Fibroblast of gingiva (primary cell): ENCODE results near the gene FKBP2.

ENCODE experiments used
- DNase-seq: peaks from one replicate; pipeline ENCODE4 v3.0.0-alpha.2; 2011; ENCODE audit warnings: low read depth

The FKBP2 gene

DNA sequence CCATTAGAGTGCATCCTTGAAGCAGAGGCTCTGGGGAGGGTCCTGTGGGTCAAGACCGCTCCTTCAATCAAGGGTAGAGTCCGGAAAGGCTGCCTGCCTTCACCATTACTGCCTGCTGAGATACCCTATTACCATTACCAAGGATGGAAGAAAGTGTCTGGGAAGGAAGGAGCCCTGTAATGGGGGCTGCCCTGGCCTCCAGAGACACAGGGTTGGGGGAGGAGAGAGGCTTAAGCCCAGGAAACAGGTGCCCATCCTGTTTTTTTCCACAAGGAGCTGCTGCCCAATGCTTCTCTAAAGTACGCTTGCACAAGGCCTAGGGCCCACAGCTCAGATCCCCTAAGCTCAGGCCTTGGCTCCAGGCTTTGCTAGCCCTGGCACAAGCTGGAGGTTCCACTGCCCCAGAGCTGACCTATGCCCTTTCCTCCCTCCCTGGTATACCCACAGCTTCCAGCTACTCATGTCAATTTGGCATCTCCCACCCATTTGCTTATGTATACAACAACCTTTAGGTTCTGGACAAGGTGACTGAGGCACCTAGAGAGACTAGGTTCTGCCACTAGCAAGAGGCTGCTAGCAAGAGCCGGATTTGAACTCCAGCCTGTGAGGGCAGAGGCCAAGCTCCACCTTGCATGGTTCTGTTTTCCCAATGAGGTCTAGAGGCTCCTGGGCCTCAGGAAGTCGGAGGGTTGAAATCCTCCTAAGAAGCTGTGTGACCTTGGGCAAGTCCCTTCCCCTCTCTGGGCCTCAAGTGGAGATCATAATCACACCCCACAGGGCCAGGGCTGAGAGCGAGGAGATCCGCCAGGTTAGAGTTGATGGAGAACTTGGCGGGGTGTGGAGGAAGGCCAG lies 8.9 kb downstream of the FKBP2 start:
- no peak for DNase-seq

DNA sequence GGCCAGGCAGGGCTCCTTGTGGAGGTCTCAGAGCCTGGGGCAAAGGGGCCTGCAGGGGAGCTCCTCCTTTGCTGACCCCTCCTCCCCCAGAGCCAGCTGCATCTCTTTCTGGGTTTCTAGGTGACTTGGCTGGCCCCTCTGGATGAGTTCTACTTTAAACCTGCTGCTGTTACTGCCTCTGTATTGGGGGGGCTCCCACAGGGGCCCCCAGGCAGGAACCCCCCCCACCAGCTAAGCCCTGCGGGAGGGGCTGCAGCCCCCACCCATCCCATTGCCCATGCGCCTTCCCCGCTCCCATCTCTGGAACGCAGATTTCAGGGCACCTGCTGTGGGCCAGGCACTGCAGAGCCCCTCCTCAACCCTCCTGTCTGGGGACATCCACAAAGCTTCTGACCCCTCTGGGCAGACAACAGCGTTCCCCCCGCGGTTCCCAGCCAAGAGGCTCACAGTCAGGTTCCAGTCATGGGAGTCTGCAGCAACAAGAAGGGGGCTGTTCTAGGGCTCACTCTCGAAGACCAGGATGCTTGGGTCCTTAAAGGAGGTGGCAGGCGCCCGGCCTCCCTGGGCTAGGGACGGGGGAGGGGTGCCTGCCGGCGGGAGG lies 9.6 kb downstream of the FKBP2 start:
- DNase-seq: no peak

DNA sequence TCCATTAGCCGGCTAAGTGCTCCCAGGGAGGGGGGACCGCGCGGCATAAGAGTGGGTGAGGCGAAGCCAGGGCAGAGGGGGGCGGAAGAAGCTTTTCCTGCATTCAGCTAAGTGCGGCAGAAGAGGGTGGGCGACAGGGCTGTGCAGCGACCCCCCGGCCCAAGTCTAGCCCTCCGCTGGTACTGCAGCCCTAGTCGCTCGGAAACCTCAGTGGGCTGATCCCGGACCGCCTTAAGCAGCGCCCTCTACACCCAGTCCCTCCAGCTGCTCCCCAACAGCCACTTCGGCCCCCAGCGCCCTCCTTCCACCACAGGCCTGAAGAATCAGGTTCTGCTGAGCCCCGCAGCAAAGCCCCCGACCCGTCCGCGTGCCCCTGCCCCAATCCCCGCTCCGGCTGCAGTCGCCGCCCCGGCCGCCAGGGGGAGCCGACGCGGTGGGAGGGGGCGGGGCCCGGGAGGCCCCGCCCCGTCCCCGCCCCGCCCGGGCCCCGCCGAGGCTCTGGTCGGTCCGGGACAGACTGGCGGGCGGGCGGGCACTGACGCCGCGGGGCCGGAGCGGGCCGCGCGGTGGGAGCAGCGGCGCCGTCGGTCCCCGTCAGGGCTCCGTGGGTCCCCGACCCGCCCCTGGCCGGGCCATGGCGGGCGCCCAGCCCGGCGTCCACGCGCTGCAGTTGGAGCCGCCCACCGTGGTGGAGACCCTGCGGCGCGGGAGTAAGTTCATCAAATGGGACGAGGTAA lies 10.3 kb downstream of the FKBP2 start, which contains the start of gene PLCB3:
Gene PLCB3, plus strand, starts transcription at position 515 of the 737 bp plus-strand sequence. Its CDS starts 120 bp downstream, at position 635.
- DNase-seq: peak; percentile 27

DNA sequence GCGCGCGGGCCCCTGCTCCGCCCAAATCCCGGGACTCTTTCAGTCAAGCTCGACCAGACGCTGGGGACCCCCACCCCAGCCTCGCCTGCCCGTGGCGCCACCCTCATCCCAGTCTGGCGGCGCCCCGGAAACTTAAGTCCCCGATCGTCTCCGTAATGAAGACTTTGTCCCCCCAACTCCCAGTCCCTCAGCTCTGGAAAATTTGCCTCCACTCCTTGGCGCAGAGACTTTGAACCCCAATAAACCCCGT lies 10.8 kb downstream of the FKBP2 start:
- no peak for DNase-seq

DNA sequence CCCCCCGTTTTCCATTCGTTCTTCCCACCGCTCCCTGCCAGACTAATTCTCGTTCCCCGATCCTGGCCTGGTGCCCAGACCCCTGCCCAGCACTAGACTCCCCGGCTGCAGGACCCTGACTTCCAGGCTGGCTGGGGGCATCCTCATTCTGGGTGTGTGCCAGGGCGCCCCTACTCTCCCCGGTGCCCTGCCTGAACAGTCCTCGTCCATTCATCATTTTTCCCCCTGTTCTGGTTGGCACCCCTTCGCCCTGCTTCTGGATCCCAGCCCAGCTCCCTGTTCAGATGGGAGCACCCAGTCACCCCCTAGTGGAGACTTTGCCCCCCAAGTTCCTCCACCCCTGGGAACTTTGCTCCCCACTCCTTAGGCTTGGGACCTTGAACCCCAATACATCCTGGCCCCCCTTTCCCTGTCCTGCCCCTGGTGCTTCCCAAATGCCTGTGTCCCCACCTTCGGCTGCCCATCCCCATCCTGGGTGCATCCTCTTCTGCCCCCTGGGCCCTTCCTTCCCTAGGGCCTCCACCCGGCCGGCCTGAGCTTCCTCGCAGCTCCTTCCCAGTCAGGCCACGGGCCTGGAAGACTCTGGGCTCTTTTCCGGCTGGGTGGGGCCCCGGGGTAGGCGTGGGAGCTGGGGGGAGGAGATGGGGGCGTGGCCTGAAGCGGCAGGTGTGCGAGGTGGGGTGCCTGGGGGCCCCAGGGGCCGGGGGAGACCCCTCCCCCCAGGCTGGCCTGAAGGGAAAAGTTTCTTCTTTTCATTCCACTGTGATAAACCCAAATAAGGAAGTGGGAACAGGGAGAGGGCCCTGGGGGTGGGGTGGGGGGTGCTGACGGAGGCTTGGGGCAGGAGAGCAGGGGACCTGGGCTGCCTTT lies 11.3 kb downstream of the FKBP2 start:
- peak; percentile 27 for DNase-seq

DNA sequence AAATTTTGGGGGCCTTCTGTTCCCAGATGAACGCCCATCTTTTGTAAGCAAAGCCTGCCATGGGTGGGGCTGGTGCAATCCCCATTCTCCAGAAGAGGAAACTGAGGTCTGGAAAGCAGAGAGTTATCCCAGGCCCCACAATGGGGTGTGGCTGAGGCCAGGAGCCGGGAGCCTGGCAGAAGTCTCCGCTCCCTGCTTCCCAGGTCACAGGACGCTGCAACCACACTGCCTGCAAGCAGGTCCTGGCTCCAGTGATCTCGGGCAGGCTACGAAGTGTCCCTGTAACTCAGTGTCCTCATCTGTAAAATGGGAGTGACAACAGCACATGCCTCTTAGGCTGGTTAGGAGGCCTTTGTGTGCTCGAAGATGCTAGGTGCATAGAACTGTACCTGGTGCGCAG lies 12.1 kb downstream of the FKBP2 start:
- DNase-seq: no peak

DNA sequence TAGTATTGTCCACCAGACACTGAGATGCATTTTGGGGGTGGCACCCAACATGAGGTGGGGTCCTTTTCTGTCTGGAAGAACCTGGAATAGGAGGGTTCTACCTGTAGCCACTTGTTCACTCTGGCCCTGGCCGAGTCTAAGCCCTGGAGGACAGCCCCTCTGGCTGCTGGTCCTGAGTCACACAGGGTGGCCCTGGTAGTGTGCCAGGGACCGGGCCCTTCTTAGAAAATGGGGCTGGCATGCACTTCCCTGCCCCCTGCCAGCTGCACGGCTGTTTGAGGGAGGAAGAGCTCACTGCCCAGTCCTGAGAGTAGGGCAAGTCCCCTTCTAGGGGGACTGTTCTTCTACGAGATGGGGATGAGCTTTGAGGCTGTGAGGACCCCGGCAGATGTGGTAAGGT lies 12.6 kb downstream of the FKBP2 start:
- no peak for DNase-seq

DNA sequence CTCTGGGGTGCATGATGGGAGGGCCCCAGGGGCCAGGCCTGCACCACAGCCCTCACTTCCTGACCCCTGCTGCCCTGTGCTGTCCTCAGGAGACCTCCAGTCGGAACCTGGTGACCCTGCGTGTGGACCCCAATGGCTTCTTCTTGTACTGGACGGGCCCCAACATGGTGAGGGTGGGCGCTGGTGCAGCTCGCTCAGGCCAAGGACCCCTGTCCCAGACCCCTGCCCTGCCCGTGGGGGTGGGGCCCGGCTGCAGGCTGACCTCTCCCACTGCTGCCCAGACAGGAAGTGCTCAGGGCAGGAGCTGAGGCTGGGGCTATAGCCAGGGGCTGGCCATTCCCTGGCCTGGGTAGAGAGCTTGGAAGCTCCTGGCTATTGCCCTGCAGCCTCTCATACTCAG lies 13.4 kb downstream of the FKBP2 start:
- no peak for DNase-seq

DNA sequence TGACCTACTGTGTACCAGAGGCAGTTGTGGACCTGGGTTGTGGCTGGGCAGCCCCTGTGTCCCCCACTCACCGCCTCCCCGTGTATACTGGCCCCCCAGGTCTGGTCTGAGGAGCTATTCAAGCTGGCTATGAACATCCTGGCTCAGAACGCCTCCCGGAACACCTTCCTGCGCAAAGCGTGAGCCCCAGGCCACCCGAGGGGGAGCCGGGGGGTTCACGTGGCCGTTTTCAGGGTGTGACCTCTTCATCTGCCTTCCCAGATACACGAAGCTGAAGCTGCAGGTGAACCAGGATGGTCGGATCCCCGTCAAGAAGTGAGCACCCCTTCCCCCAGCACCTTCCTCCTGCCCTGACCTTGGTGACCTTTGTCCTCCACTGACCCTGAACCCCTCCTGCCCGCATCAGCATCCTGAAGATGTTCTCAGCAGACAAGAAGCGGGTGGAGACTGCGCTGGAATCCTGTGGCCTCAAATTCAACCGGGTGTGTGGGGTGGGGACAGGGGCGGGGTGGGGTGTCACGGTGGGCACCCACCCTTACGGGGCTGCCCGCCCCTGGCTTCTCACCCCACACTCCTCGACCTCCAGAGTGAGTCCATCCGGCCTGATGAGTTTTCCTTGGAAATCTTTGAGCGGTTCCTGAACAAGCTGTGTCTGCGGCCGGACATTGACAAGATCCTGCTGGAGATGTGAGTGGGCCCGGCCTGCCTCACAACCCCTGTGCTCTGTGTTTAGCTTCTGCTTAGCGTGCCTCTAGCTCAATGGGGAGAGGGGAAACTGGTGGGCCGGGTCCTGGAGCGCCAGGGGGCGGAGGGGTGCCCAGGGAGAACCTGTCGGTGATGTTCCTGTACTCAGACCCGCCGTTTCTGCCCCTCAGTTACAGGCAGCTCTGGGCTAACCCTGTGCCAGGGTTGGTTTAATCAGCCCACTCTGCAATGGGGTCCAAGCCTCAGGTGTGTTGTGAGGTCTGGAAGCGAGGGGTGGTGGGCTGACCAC lies 14.5 kb downstream of the FKBP2 start:
- DNase-seq: no peak

DNA sequence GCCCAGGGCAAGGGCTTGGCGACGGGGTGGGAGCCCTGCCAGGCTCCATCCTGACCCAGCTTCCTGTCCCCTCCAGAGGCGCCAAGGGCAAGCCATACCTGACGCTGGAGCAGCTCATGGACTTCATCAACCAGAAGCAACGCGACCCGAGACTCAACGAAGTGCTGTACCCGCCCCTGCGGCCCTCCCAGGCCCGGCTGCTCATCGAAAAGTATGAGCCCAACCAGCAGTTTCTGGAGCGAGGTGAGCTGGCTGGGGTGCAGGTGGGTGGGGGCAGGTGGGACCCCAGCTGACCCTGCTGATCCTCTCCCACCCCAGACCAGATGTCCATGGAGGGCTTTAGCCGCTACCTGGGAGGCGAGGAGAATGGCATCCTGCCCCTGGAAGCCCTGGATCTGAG lies 15.4 kb downstream of the FKBP2 start:
- no peak for DNase-seq

DNA sequence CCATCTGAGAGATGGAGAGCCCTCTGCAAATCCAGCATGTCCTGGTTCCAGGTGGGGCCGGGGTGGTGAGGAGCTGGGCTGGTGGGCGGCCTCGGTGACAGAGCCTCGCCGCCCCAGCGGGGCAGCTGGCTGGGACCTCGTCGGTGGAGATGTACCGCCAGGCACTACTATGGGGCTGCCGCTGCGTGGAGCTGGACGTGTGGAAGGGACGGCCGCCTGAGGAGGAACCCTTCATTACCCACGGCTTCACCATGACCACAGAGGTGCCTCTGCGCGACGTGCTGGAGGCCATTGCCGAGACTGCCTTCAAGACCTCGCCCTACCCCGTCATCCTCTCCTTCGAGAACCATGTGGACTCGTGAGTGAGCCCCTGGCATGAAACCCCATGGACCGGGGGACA lies 17.5 kb downstream of the FKBP2 start:
- DNase-seq: no peak

DNA sequence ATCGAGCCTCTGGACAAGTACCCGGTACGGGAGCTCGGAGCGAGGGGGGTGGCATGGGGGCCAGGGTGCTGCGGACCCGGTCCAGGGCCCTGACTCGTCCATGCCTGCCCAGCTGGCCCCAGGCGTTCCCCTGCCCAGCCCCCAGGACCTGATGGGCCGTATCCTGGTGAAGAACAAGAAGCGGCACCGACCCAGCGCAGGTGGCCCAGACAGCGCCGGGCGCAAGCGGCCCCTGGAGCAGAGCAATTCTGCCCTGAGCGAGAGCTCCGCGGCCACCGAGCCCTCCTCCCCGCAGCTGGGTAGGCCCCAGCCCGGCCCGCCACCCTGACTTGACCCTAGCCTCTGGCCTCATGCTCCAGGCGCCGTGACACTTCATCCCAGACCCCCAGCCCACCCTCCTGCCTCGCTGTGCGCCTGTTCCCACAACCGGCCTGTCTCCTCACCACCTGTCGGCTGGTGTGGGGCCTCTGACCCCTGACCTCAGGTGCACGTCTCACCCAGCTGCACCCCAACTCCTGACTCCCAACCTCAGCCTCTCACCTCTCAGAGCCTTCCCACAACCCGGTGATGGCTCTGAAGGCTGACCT lies 18.1 kb downstream of the FKBP2 start:
- DNase-seq: no peak

DNA sequence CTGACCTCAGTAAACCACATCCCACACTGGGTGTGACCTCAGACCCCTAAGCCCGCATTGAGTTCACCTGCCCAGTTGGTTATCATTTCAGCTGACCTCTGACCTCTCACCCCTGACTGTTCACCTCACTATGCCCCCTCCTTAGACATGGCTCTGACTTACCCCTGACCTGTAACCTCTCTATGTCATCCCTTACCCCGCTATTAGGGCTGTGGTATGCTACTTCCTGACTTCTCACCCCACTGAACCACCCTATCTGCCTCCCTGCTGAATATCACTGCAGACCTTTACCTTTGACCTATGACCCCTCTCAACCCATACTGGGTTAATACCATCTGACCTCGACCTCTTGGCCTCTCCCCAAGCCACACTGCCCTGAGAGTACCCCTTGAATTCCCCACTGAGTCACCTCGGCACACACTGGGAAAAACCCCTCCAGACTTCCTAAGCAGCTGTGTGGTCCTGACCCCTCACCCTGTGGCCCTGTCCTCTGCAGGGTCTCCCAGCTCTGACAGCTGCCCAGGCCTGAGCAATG lies 18.7 kb downstream of the FKBP2 start:
- DNase-seq: no peak

DNA sequence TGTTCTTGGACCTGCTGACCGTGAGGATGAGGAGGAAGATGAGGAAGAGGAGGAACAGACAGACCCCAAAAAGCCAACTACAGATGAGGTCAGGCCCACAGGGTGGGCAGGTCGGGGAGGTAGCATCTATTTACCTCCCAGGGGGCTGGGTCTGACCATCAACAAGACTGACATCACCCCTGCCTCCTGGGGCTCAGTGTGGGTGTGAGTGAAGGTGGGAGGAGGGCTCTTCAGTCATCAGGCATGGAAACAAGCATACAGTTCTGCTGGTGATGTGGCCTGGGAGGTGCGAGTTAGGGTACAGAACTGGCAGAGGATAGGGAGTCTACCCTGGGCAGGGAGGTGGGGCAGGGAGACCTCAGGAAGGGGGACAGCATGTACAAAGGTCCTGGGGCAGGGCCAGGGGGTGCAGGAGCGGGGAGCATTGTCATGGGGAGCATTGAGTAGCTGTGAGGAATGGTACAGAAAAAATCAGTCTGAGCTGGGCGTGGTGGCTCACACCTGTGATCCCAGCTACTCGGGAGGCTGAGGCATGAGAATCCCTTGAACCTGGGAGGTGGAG lies 19.3 kb downstream of the FKBP2 start:
- DNase-seq: no peak

DNA sequence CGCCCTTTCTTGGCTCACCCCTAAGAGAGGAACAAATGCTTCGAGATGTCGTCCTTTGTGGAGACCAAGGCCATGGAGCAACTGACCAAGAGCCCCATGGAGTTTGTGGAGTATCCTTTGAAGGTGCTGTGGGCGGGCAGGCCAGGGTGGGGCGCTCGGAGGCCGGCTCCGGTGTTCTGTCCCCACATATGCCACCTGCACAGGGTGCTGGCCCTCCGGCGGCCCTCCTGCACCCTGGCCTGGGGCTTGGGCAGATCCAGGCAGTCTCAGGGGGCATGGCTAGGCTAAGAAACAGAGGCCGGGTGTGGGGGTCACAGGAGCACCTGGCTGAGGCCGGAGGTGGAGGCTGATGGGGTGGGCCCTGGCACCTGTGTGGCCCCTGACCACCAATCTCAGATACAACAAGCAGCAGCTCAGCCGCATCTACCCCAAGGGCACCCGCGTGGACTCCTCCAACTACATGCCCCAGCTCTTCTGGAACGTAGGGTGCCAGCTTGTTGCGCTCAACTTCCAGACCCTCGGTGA lies 20.7 kb downstream of the FKBP2 start:
- no peak for DNase-seq

DNA sequence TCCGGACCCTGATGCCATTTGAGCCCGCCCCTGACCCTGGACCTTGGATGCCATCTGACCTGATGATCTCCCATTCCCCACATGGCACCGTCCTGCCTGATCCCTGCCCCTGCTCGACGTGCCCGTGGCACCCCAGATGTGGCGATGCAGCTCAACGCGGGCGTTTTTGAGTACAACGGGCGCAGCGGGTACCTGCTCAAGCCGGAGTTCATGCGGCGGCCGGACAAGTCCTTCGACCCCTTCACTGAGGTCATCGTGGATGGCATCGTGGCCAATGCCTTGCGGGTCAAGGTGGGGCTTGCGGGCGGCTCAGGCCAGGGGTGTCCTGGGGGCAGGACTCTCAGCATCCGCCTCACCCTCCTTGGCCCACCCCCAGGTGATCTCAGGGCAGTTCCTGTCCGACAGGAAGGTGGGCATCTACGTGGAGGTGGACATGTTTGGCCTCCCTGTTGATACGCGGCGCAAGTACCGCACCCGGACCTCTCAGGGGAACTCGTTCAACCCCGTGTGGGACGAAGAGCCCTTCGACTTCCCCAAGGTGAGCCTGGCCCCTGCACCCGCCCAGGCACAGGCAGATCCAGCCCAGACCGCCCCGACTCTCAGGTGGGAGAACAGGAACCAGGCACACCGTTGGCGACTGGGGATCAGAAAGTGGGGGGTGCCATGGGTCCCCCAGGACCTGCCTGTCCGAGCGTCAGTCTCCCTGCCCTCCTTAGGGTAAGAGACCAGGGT lies 21.5 kb downstream of the FKBP2 start:
- DNase-seq: no peak

DNA sequence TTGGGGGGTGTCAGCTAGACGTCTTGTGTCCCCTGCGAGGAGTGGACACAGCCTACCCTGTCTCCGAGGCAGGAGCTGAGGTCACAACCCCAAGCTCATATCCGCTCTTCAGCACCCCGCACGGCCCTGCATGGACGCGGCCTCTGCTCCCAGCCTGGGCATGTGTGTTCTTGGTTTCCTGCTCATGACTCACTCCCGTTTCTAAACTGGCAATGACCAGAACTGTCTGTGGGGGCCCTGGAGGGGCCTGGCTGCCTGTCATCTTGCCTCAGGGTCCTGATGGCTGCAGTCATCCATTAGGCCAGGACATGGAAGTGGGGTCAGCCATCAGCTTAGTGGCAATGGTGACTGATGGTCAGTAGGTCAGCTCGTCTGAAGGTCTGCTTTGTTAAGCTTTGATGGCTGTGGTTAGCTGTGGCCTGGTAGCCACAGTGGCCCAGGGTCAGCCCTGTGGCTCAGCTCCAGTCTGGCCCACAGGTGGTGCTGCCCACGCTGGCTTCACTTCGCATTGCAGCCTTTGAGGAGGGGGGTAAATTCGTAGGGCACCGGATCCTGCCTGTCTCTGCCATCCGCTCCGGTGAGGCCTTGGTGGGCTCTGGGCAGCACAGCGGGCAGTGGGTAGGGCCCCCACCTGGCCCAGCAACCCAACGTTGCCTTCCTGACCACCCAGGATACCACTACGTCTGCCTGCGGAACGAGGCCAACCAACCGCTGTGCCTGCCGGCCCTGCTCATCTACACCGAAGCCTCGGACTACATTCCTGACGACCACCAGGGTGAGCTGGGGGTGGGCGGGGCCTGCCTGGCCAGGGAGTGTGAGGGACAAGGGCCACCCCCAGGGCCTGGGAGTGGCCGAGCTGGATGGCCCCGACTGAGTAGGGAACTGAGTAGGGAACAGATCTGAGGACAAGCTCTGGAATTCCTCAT lies 22.4 kb downstream of the FKBP2 start:
- no peak for DNase-seq

DNA sequence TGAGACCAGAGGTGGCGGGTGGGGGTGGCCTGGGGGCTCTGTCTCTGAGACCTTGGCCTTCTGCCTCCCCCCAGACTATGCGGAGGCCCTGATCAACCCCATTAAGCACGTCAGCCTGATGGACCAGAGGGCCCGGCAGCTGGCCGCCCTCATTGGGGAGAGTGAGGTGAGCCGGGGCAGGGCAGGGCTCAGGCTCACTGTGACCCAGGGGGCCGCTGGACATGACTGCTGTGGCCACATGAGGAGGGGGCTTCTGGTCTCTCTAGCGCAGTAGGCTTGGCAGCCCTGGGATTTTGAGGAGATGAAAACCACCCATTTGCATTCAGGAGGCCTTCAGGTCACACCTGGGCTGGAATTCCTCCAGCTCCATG lies 23.0 kb downstream of the FKBP2 start:
- no peak for DNase-seq
